Panc1 (cell line): ENCODE data around the gene RBM7.

Experiments
- POLR2AphosphoS5 ChIP-seq: IDR thresholded peaks from 2 replicates; pipeline ENCODE4 v1.6.1; 2012; ENCODE audit warnings: mild to moderate bottlenecking, low read depth, low read length, moderate library complexity
- SIN3A ChIP-seq: IDR thresholded peaks from 2 replicates; pipeline ENCODE4 v1.6.1; 2012; ENCODE audit warnings: low read depth, mild to moderate bottlenecking, low read length, moderate library complexity, borderline replicate concordance; ENCODE audit not compliant: insufficient read depth
- TCF7L2 ChIP-seq: IDR thresholded peaks from 2 replicates; pipeline ENCODE4 v1.6.1; 2011; ENCODE audit warnings: mild to moderate bottlenecking, low read depth, low read length, inconsistent platforms
- TF ChIP-seq, protein P1 (sequence below): fragments of 450-650 bp; IDR thresholded peaks from 2 replicates; pipeline ENCODE4 v1.5.1; 2017; ENCODE audit warnings: mild to moderate bottlenecking
- TF ChIP-seq, protein P2 (sequence below), 2 experiments: IDR thresholded peaks; 2 replicates each; pipeline ENCODE4 v1.6.1; 2011 to 2012; ENCODE audit warnings: low read depth in 2 of 2, control low read depth in 1 of 2, low read length in 1 of 2, mild to moderate bottlenecking in 1 of 2, moderate library complexity in 1 of 2; ENCODE audit not compliant: insufficient read depth in 1 of 2

DNA sequence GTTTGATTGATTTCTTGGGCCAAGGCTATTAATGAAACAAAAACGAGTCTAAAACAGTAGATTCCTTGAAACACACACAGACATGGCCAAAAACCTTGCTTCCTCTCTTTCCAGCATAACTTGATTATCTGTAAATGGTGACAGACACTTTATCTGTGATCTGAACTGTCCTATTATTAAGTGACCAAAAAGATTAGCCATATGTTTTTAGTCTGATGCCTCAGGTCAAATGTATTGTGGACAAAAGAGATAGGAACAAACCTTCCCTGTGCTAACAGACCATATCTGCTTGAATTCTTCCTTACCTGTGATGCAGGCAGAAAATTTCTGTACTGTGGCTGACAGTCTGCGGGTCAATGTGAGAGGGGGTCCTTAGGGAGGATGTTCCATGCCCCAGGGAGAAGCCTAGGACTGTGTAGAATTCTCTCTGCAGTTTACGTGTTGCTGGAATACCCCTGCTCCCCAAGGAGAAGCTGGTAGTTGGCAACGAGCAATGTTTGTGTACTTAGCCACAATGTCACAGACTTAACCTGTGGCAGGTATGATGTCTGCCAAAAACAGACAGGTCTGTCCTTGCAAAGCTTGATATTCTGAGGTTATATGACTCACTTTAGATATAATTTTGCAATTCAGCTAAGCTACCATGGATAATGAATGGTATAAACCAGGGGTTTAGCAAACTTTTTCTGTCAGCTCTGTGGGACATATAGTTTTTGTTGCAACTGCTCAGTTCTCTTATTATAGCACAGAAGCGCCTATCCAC, 31.4 kb upstream of the RBM7 start:
- TF ChIP-seq, protein P1, sequence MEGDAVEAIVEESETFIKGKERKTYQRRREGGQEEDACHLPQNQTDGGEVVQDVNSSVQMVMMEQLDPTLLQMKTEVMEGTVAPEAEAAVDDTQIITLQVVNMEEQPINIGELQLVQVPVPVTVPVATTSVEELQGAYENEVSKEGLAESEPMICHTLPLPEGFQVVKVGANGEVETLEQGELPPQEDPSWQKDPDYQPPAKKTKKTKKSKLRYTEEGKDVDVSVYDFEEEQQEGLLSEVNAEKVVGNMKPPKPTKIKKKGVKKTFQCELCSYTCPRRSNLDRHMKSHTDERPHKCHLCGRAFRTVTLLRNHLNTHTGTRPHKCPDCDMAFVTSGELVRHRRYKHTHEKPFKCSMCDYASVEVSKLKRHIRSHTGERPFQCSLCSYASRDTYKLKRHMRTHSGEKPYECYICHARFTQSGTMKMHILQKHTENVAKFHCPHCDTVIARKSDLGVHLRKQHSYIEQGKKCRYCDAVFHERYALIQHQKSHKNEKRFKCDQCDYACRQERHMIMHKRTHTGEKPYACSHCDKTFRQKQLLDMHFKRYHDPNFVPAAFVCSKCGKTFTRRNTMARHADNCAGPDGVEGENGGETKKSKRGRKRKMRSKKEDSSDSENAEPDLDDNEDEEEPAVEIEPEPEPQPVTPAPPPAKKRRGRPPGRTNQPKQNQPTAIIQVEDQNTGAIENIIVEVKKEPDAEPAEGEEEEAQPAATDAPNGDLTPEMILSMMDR = no peak
- TF ChIP-seq SIN3A (no peak), POLR2AphosphoS5 (no peak), TCF7L2 (no peak)
- TF ChIP-seq, protein P2, sequence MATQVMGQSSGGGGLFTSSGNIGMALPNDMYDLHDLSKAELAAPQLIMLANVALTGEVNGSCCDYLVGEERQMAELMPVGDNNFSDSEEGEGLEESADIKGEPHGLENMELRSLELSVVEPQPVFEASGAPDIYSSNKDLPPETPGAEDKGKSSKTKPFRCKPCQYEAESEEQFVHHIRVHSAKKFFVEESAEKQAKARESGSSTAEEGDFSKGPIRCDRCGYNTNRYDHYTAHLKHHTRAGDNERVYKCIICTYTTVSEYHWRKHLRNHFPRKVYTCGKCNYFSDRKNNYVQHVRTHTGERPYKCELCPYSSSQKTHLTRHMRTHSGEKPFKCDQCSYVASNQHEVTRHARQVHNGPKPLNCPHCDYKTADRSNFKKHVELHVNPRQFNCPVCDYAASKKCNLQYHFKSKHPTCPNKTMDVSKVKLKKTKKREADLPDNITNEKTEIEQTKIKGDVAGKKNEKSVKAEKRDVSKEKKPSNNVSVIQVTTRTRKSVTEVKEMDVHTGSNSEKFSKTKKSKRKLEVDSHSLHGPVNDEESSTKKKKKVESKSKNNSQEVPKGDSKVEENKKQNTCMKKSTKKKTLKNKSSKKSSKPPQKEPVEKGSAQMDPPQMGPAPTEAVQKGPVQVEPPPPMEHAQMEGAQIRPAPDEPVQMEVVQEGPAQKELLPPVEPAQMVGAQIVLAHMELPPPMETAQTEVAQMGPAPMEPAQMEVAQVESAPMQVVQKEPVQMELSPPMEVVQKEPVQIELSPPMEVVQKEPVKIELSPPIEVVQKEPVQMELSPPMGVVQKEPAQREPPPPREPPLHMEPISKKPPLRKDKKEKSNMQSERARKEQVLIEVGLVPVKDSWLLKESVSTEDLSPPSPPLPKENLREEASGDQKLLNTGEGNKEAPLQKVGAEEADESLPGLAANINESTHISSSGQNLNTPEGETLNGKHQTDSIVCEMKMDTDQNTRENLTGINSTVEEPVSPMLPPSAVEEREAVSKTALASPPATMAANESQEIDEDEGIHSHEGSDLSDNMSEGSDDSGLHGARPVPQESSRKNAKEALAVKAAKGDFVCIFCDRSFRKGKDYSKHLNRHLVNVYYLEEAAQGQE (IDR thresholded peaks at IDR 0.05; ENCODE audit: insufficient read depth in 1 of 2, low read depth in 2 of 2, low read length in 1 of 2) = no peak
